BE2C (cell line): Measurements from ENCODE around the gene SDF2L1. TPM values are rescaled to one million over a fixed set of nuclear protein-coding genes. Genes with fewer than 3 reads are reported as not detected.
"Not testable (repeated sequence)": the region's sequence is repeated elsewhere in the genome, so short reads cannot be mapped to it uniquely, and the experiment has no call there.

Experiments
- DNase-seq: peaks from one replicate; pipeline ENCODE4 v3.0.0-alpha.2; 2020
- H3K27me3 ChIP-seq: fragments of 250-450 bp; sonication (Bioruptor Pico); 2 replicates; pipeline ENCODE4 v1.5.1; 2020; ENCODE audit warnings: mild to moderate bottlenecking
- H3K36me3 ChIP-seq: fragments of 250-450 bp; sonication (Bioruptor Pico); 2 replicates; pipeline ENCODE4 v1.5.1; 2020; ENCODE audit warnings: mild to moderate bottlenecking
- H3K4me1 ChIP-seq: fragments of 250-450 bp; sonication (Bioruptor Pico); 2 replicates; pipeline ENCODE4 v1.5.1; 2020
- H3K4me3 ChIP-seq: 2 replicates; pipeline ENCODE4 v1.5.1; 2011; ENCODE audit warnings: low read depth, low read length
- H3K9me3 ChIP-seq: fragments of 250-450 bp; sonication (Bioruptor Pico); 2 replicates; pipeline ENCODE4 v1.5.1; 2020
- polyA plus RNA-seq: library from polyadenylated mRNA; unstranded; fragments of >200 nt; gene quantifications from one replicate; pipeline ENCODE4 v1.2.1, GENCODE V29; 2012; ENCODE audit warnings: low read depth, missing spikeins; ENCODE audit not compliant: insufficient read length, insufficient read depth
- TF ChIP-seq, protein P1 (sequence below): IDR thresholded peaks from 2 replicates; pipeline ENCODE4 v1.5.1; 2012; ENCODE audit warnings: mild to moderate bottlenecking, low read depth, low read length

Gene SDF2L1, protein sequence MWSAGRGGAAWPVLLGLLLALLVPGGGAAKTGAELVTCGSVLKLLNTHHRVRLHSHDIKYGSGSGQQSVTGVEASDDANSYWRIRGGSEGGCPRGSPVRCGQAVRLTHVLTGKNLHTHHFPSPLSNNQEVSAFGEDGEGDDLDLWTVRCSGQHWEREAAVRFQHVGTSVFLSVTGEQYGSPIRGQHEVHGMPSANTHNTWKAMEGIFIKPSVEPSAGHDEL
- polyA plus RNA-seq = 204 TPM

DNA sequence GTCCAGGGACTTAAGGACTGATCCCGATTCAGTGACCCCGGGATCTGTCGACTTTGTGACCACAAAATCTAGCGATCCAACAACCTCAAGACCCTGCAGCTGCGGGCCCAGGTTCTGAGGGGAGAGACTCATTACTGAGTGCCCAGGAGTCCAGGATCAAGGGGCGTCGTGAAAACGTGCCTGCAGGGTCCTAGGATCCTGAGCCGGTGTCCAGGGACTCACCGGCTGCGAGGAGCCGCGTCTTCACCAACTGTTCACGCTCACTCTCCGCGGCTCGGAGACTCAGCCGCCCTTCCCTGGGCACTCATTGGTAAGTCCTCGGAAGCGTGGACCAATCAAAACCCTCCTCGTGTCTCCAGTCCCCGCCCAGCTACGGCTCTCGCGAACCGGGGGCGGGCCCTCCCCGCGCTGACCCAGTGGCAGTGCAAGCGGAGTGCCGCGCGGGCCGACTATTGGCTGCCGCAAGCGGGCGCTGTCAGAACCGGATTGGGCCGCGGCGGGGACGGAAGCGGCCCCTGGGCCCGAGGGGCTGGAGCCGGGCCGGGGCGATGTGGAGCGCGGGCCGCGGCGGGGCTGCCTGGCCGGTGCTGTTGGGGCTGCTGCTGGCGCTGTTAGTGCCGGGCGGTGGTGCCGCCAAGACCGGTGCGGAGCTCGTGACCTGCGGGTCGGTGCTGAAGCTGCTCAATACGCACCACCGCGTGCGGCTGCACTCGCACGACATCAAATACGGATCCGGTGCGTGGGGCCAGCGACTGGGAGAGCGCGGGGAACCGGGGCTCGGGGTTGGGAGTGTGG is at the start of gene SDF2L1:
Gene SDF2L1 (plus strand): TSS at position 514 of the 795 bp plus-strand sequence. CDS start 35 bp downstream, at position 549.
- H3K4me3 ChIP-seq = peak within 1 kb of the TSS; percentile 77
- H3K9me3 ChIP-seq = no peaks in the 10 kb centered on the region
- H3K27me3 ChIP-seq = no peaks in the 10 kb centered on the region
- H3K4me1 ChIP-seq = no peaks in the 10 kb centered on the region
- peak; percentile 99 for DNase-seq
- TF ChIP-seq, protein P1, sequence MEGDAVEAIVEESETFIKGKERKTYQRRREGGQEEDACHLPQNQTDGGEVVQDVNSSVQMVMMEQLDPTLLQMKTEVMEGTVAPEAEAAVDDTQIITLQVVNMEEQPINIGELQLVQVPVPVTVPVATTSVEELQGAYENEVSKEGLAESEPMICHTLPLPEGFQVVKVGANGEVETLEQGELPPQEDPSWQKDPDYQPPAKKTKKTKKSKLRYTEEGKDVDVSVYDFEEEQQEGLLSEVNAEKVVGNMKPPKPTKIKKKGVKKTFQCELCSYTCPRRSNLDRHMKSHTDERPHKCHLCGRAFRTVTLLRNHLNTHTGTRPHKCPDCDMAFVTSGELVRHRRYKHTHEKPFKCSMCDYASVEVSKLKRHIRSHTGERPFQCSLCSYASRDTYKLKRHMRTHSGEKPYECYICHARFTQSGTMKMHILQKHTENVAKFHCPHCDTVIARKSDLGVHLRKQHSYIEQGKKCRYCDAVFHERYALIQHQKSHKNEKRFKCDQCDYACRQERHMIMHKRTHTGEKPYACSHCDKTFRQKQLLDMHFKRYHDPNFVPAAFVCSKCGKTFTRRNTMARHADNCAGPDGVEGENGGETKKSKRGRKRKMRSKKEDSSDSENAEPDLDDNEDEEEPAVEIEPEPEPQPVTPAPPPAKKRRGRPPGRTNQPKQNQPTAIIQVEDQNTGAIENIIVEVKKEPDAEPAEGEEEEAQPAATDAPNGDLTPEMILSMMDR = no peak
- H3K36me3 ChIP-seq = peaks cover 8% of the 10 kb centered on the region; the same call in 1 of the 2 replicates

DNA sequence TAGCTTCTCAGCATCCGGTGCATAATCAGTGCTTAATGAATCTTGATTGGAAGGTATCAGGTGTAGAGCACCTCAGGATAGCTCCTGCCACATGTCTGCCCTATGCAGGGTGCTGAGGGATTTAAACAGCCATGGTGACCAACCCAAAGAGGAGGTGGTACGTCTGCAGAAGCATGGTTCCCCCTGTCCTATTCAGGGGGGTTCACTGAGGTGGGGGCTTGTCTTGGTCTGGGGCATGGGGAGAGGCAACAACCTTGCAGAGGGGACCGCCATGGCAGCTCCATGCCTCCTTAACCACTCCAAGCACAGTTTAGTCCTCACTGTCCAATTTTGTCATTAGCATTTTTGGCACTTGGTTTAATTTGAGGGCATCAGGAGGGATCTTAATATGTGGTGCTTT is 49.7 kb upstream of the SDF2L1 start:
- no peak for DNase-seq
- Histone ChIP-seq H3K4me1 (no peaks in the 10 kb centered on the region), H3K36me3 (peaks cover 63% of the 10 kb centered on the region), H3K4me3 (no peak overlapping the region), H3K27me3 (no peaks in the 10 kb centered on the region), H3K9me3 (no peaks in the 10 kb centered on the region)
- TF ChIP-seq, protein P1 = no peak

DNA sequence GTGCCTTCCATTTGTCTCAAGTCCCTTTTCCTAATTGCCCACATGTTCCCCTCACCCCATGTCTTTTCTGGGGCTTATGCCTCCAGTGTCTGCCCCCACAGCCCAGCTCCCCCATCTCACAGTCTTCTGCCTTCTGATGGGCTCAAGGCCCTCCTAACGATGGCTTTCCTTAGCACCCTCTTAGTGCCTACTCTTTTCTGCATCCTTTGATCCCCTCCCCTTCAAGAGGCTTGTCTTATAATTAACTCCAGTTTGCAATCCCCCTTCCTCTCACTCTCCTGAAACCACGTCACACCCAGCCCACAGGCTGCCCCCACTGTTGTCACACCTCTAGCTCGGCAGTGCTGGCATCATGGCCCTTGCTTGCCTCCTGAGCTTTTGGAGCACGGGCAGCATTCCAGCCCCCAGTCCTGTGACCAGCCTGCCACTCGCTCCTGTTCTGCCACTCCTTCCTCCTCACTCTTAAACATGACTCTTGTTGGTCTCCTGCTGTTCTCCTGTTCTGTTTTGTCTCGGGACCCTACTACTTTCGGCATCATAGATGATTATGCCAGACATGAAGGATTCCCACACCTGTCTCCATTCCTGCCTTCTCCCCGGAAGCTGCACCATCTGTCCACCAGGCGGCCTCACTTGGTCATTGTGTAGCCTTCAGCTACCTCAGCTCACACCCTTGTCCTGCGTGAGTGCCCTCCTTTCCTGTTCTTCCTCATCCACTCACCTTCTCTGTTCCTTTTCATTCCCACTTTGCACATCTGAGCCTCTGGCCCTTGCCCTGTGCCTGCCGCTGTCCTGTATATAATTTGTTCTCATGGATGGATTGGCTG is 48.5 kb upstream of the SDF2L1 start:
- Histone ChIP-seq H3K9me3 (no peaks in the 10 kb centered on the region), H3K4me3 (no peak overlapping the region), H3K27me3 (no peaks in the 10 kb centered on the region), H3K36me3 (peaks cover 56% of the 10 kb centered on the region), H3K4me1 (no peaks in the 10 kb centered on the region)
- peak; percentile 34 for DNase-seq
- TF ChIP-seq, protein P1 = peak; percentile 56

DNA sequence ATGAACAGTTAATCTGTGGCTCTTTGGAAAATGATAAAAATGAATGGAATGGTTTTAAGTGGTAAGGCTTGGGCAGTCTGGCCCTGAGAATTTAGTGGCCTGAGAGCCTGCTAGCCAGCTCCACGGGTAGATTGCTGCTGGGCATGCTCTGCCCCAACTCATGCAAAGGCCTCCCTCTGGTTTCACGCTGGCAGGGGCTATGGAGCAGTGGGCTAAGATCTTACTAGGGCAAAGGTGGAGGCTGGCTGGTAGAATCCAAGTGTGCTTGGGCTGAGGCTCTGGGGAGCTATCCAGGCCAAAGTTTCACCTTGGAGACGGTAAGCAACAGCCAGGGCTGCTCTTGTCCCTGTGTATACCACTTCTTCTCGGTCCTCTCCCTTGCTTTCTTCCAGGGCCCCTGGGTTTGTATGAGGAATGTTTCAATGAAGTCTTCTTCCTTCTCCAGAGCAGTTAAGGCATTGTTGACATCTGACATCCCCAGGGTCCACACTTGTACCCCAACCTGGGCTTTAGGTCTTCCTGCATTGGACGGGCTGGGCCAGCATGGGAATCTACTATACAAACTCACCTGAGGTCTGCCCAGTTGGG is 47.1 kb upstream of the SDF2L1 start:
- H3K9me3 ChIP-seq = no peaks in the 10 kb centered on the region
- no peaks in the 10 kb centered on the region for H3K27me3 ChIP-seq
- TF ChIP-seq, protein P1 = no peak
- no peak overlapping the region for H3K4me3 ChIP-seq
- no peaks in the 10 kb centered on the region for H3K4me1 ChIP-seq
- no peak for DNase-seq
- H3K36me3 ChIP-seq = peaks cover 56% of the 10 kb centered on the region

DNA sequence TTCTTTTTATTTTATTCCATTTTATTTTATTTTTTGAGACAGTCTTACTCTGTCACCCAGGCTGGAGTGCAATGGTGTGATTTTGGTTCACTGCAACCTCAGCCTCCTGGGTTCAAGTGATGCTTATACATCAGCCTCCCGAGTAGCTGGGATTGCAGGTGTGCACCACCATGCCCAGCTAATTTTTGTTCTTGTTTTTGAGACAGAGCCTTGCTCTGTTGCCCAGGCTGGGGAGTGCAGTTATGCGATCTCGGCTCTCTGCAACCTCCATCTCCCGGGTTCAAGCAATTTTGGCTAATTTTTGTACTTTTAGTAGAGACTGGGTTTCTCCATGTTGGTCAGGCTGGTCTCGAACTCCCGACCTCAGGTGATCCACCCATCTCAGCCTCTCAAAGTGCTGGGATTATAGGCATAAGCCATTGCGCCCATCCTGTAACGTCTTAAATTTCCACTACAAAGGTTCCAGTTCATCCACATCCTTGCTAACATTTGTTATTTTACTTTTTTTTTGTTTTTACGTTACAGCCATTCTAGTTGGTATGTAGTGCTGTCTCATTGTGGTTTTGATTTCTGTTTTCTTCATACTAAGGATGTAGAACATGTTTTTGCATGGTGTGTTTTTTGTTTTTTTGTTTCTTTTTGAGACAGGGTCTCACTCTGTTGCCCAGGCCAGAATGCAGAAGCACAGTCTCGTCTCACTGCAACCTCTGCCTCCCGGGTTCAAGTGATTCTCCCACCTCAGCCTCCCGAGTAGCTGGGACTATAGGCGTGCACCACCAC is 45.6 kb upstream of the SDF2L1 start:
- peaks cover 53% of the 10 kb centered on the region for H3K36me3 ChIP-seq
- not testable (repeated sequence) for H3K9me3 ChIP-seq, DNase-seq, H3K4me3 ChIP-seq, H3K4me1 ChIP-seq, H3K27me3 ChIP-seq
